Spleen (tissue), 13 donors: Measurements from ENCODE around the gene CASP3. TPM values are rescaled to one million over a fixed set of nuclear protein-coding genes. Genes with fewer than 3 reads are reported as not detected.
A peak's percentile ranks its signal among the peaks of the same experiment; 100 is the strongest.

Experiments
- DNase-seq: peaks from one replicate; pipeline ENCODE4 v3.0.0-alpha.2; 2020
- H3K27ac ChIP-seq, 8 donors: fragments of 200-600 bp; sonication (generic) in 7 of 8; 1 replicate in 4 of 8; 2 replicates in 4 of 8; pipeline versions ENCODE4 v1.5.0 to v1.8.0; 2016 to 2021; ENCODE audit warnings: inconsistent platforms in 4 of 8, mild to moderate bottlenecking in 4 of 8, moderate library complexity in 1 of 8
- H3K27me3 ChIP-seq, 7 donors: fragments of 200-600 bp; sonication (generic) in 6 of 7; replicated peaks in 1 of 7; 1 replicate in 4 of 7; 2 replicates in 3 of 7; pipeline versions ENCODE4 v1.5.0 to v1.8.0; 2016 to 2021; ENCODE audit warnings: inconsistent platforms in 3 of 7, mild to moderate bottlenecking in 1 of 7
- H3K36me3 ChIP-seq, 6 donors: fragments of 200-600 bp; sonication (generic) in 5 of 6; 1 replicate in 4 of 6; 2 replicates in 2 of 6; pipeline versions ENCODE4 v1.5.0 to v1.8.0; 2016 to 2021; ENCODE audit warnings: inconsistent platforms in 2 of 6
- H3K4me1 ChIP-seq, 6 donors: fragments of 200-600 bp; sonication (generic) in 5 of 6; 1 replicate in 3 of 6; 2 replicates in 3 of 6; pipeline versions ENCODE4 v1.5.0 to v1.8.0; 2016 to 2021; ENCODE audit warnings: inconsistent platforms in 3 of 6
- H3K4me3 ChIP-seq, 8 donors: fragments of 200-600 bp; sonication (generic) in 7 of 8; 1 replicate in 4 of 8; 2 replicates in 4 of 8; pipeline versions ENCODE4 v1.5.0 to v1.8.0; 2016 to 2021; ENCODE audit warnings: inconsistent platforms in 4 of 8, mild to moderate bottlenecking in 4 of 8, moderate library complexity in 2 of 8
- H3K9me3 ChIP-seq, 8 donors: fragments of 200-600 bp; sonication (generic) in 7 of 8; 1 replicate in 4 of 8; 2 replicates in 4 of 8; pipeline versions ENCODE4 v1.5.0 to v1.8.0; 2016 to 2021; ENCODE audit warnings: inconsistent platforms in 4 of 8
- CTCF ChIP-seq, 11 experiments: fragments of 200-600 bp in 7 of 11; fragments of 450-650 bp in 4 of 11; sonication (generic) in 4 of 11; IDR thresholded peaks in 8 of 11; conservative IDR thresholded peaks in 3 of 11; 1 replicate in 7 of 11; 2 replicates in 4 of 11; pipeline versions ENCODE4 v1.4.0 to v1.8.0; 2016 to 2021; ENCODE audit warnings: antibody characterized with exemption in 11 of 11, inconsistent platforms in 4 of 11, mild to moderate bottlenecking in 1 of 11
- POLR2A ChIP-seq, 3 donors: fragments of 450-650 bp; IDR thresholded peaks; one replicate each; pipeline ENCODE4 v1.5.1; 2017; ENCODE audit warnings: antibody characterized with exemption in 3 of 3, mild to moderate bottlenecking in 1 of 3
- POLR2AphosphoS5 ChIP-seq, 3 donors: sonication (generic); formaldehyde crosslinking; IDR thresholded peaks; one replicate each; pipeline ENCODE4 v1.5.1; 2017; ENCODE audit warnings: antibody characterized with exemption in 3 of 3
- WGBS, 5 donors: extraction: QIAGEN DNeasy Blood & Tissue Kit in 3 of 5; methylation state at CpG; one replicate each; pipeline versions ENCODE4 v1.1.5 to v1.1.7; 2013 to 2018; 5-methylcytosine and 5-hydroxymethylcytosine counted together
- intact Hi-C: fragments of 100-400 bp; cut with DNase I; formaldehyde crosslinking; loops from one replicate; pipeline ENCODE4 v1.15.0; 2023; ENCODE audit warnings: low total_unique reads
- long read RNA-seq, 2 donors: transcript quantifications; one replicate each; lab custom pipeline, GENCODE V29; 2026
- polyA plus RNA-seq, 3 donors: library from polyadenylated mRNA; stranded (reverse); fragments of 200-250 nt; gene quantifications; one replicate each; pipeline ENCODE4 v1.2.1, GENCODE V29; 2013
- total RNA-seq, 7 donors: library from RNA; depleted of rRNA in 3 of 7; stranded (reverse); fragments of >200 nt in 3 of 7; fragmentation: NEBNext Ultra II Directional in 4 of 7; extraction: Animal tissue kit (Norgen Biotek cat#: 25700) in 4 of 7; gene quantifications; one replicate each; pipeline versions ENCODE4 v1.1.0 to v1.2.1, GENCODE V29; 2016 to 2021
- donor health status: healthy with polysubstance abuse.
- donor health status: DM: no; HTN: no; CAD: no; lungs with moderate emphysema.
- donor health status: DM: no; HTN: no; CAD: no.
- donor health status: Bipolar disorder and iron deficiency.
- donor health status: healthy.
- donor health status: DM: no; HTN: no; CAD: no.
- donor health status: DM: yes; HTN: yes; CAD: no.

The CASP3 gene
- total RNA-seq (10 to 100 TPM; 26.1 to 48.3 (median 30.3) TPM), polyA plus RNA-seq (10 to 100 TPM; 12.1 to 21.2 (median 20.2) TPM)
- long read RNA-seq, donor 1, transcript CASP3-201 (8 exons, 2,673 nt): minor isoform, 6 of 23 reads
- long read RNA-seq, donor 1, transcript CASP3-206 (7 exons, 2,540 nt): major isoform, 9 of 23 reads
- long read RNA-seq, donor 1, partial matches to known transcripts: 6 of 23 reads
- long read RNA-seq, donor 1, other reads (novel, unspliced or antisense): 0 of 23 reads
- long read RNA-seq, donor 2, transcript CASP3-206 (7 exons, 2,540 nt): major isoform, 5 of 9 reads
- long read RNA-seq, donor 2, partial matches to known transcripts: 0 of 9 reads
- long read RNA-seq, donor 2, other reads (novel, unspliced or antisense): 0 of 9 reads

- Histone ChIP-seq H3K4me3 (peak within 1 kb of the TSS; percentile 64 to 90 (median 78)), H3K27ac (peak within 1 kb of the TSS; percentile 93 to 99 (median 96)), H3K9me3 (no peaks in the 10 kb centered on the region), H3K4me1 (peaks cover 36 to 68% (median 52%) of the 10 kb centered on the region in 6 donors), H3K36me3 (peaks cover 0 to 32% (median 0%) of the 10 kb centered on the region in 6 donors), H3K27me3 (no peaks in the 10 kb centered on the region)
- intact Hi-C loops: loop anchor here (10.0 kb wide), 1 partner anchor 104 kb away; no protein-coding TSS in a partner anchor
- WGBS, 5 donors: 1 to 2% (median 1%) methylated on average over 14 to 90 of the region's 90 CpGs
- DNase-seq: peak; percentile 100
- TF ChIP-seq POLR2A (IDR thresholded peaks at IDR 0.05): peak in 2 of 3 donors; percentile 71 to 94
- peak; percentile 97 to 98 (median 98) for TF ChIP-seq POLR2AphosphoS5 (IDR thresholded peaks at IDR 0.05)
- peak in 9 of 11 experiments; percentile 12 to 63 (median 41) for TF ChIP-seq CTCF (IDR thresholded peaks at IDR 0.05 in 8 of 11, conservative IDR thresholded peaks at IDR 0.05 in 3 of 11)
Observed at GRCh38 chr4:184649026-184649970, at the start of gene CASP3, which contains the start of gene PRIMPOL. CASP3 (minus strand) TSS chr4:184649447; CDS start chr4:184638453, 10,994 bp downstream. PRIMPOL (plus strand) TSS chr4:184649738; CDS start chr4:184657141, 7,403 bp downstream.

GRCh38 chr4:184697956-184698355 lies 48.7 kb upstream of the CASP3 start:
- Histone ChIP-seq H3K36me3 (peaks cover 0 to 70% (median 9%) of the 10 kb centered on the region in 6 donors), H3K4me3 (no peak overlapping the region), H3K27ac (no peak overlapping the region), H3K27me3 (no peaks in the 10 kb centered on the region), H3K9me3 (no peaks in the 10 kb centered on the region), H3K4me1 (no peaks in the 10 kb centered on the region)
- 91 to 98% (median 97%) methylated on average over 3 of the region's 3 CpGs for WGBS, 5 donors
- no peak for DNase-seq
- TF ChIP-seq POLR2A (IDR thresholded peaks at IDR 0.05): no peak
- no peak for TF ChIP-seq CTCF (IDR thresholded peaks at IDR 0.05 in 8 of 11, conservative IDR thresholded peaks at IDR 0.05 in 3 of 11)
- TF ChIP-seq POLR2AphosphoS5 (IDR thresholded peaks at IDR 0.05): no peak
- intact Hi-C loops: no loop called here

GRCh38 chr4:184695178-184695896 lies 46.1 kb upstream of the CASP3 start:
- no peaks in the 10 kb centered on the region for H3K9me3 ChIP-seq
- peaks cover 0 to 75% (median 12%) of the 10 kb centered on the region in 6 donors for H3K36me3 ChIP-seq
- H3K27ac ChIP-seq: no peak overlapping the region
- H3K4me1 ChIP-seq: no peaks in the 10 kb centered on the region
- H3K4me3 ChIP-seq: no peak overlapping the region
- DNase-seq: no peak
- intact Hi-C loops: no loop called here
- 78 to 92% (median 88%) methylated on average over 3 of the region's 3 CpGs for WGBS, 5 donors
- H3K27me3 ChIP-seq: no peaks in the 10 kb centered on the region
- TF ChIP-seq CTCF (IDR thresholded peaks at IDR 0.05 in 8 of 11, conservative IDR thresholded peaks at IDR 0.05 in 3 of 11) (no peak), POLR2AphosphoS5 (IDR thresholded peaks at IDR 0.05) (no peak), POLR2A (IDR thresholded peaks at IDR 0.05) (no peak)
